Naive thymus-derived CD4-positive, alpha-beta T cell (primary cell): ENCODE data around the gene MAML2. TPM values are rescaled to one million over a fixed set of nuclear protein-coding genes. Genes with fewer than 3 reads are reported as not detected.
"Not testable (repeated sequence)": the region's sequence is repeated elsewhere in the genome, so short reads cannot be mapped to it uniquely, and the experiment has no call there.

Experiments
- ATAC-seq: fragments of 150-1000 bp; cut with Tn5 transposase; 2 replicates; pipeline ENCODE4 v1.10.0; 2021; ENCODE audit warnings: mild to moderate bottlenecking, moderate library complexity
- CTCF ChIA-PET: fragments of 350-600 bp; sonication (Branson Sonifier 250); formaldehyde crosslinking; loops from one replicate; lab custom pipeline; 2021; ENCODE audit warnings: antibody characterized with exemption; lab: Charles Lee
- POLR2A ChIA-PET: fragments of 350-600 bp; sonication (Branson Sonifier 250); formaldehyde crosslinking; loops from one replicate; lab custom pipeline; 2021; ENCODE audit warnings: antibody characterized with exemption, inconsistent platforms; lab: Charles Lee
- DNase-seq, 9 donors: peaks; one replicate each; pipeline versions ENCODE4 v3.0.0 to v3.0.0-alpha.2; 2020 to 2022; ENCODE audit warnings: mixed read lengths in 1 of 9
- H3K27ac ChIP-seq: one replicate; pipeline ENCODE4 v1.7.0; 2013; ENCODE audit warnings: mild to moderate bottlenecking, low read depth, low read length, moderate library complexity
- H3K27me3 ChIP-seq, 2 donors: one replicate each; pipeline ENCODE4 v1.7.0; 2013; ENCODE audit warnings: low read length in 2 of 2, mild to moderate bottlenecking in 2 of 2, moderate library complexity in 2 of 2; ENCODE audit not compliant: control insufficient read depth in 2 of 2, insufficient read depth in 2 of 2
- H3K36me3 ChIP-seq, 3 experiments: 1 replicate in 2 of 3; 2 replicates in 1 of 3; pipeline ENCODE4 v1.7.0; 2013; ENCODE audit warnings: low read length in 3 of 3, mild to moderate bottlenecking in 3 of 3, moderate library complexity in 1 of 3; ENCODE audit not compliant: insufficient read depth in 3 of 3, control insufficient read depth in 2 of 3
- H3K4me1 ChIP-seq, 2 donors: one replicate each; pipeline ENCODE4 v1.7.0; 2013; ENCODE audit warnings: low read length in 2 of 2, mild to moderate bottlenecking in 2 of 2, moderate library complexity in 1 of 2; ENCODE audit not compliant: control insufficient read depth in 2 of 2, insufficient read depth in 2 of 2
- H3K4me3 ChIP-seq: 2 replicates; pipeline ENCODE4 v1.7.0; 2013; ENCODE audit warnings: mild to moderate bottlenecking, low read length
- H3K9me3 ChIP-seq, 3 experiments: 1 replicate in 2 of 3; 2 replicates in 1 of 3; pipeline ENCODE4 v1.7.0; 2013; ENCODE audit warnings: low read length in 3 of 3; ENCODE audit not compliant: control insufficient read depth in 2 of 3
- H3K27ac Mint-ChIP-seq, 9 donors: one replicate each; pipeline ENCODE4 v1.8.0; 2020 to 2022; ENCODE audit warnings: mixed read lengths in 9 of 9, mild to moderate bottlenecking in 8 of 9, moderate library complexity in 5 of 9, inconsistent platforms in 2 of 9
- H3K27me3 Mint-ChIP-seq, 5 donors: one replicate each; pipeline ENCODE4 v1.8.0; 2021 to 2022; ENCODE audit warnings: mixed read lengths in 5 of 5, mild to moderate bottlenecking in 1 of 5
- H3K36me3 Mint-ChIP-seq, 5 donors: one replicate each; pipeline ENCODE4 v1.8.0; 2020 to 2022; ENCODE audit warnings: mixed read lengths in 5 of 5, mild to moderate bottlenecking in 3 of 5, inconsistent platforms in 1 of 5
- H3K4me1 Mint-ChIP-seq, 7 donors: one replicate each; pipeline ENCODE4 v1.8.0; 2020 to 2022; ENCODE audit warnings: mixed read lengths in 7 of 7, mild to moderate bottlenecking in 3 of 7, inconsistent platforms in 1 of 7
- H3K4me3 Mint-ChIP-seq, 10 donors: one replicate each; pipeline ENCODE4 v1.8.0; 2020 to 2022; ENCODE audit warnings: mild to moderate bottlenecking in 10 of 10, mixed read lengths in 10 of 10, moderate library complexity in 6 of 10, inconsistent platforms in 2 of 10
- H3K9me3 Mint-ChIP-seq, 11 donors: one replicate each; pipeline ENCODE4 v1.8.0; 2020 to 2022; ENCODE audit warnings: mixed read lengths in 11 of 11, mild to moderate bottlenecking in 4 of 11, inconsistent platforms in 1 of 11, moderate library complexity in 1 of 11
- intact Hi-C, 2 donors: fragments of 100-400 bp; cut with micrococcal nuclease; formaldehyde crosslinking; loops; one replicate each; pipeline ENCODE4 v1.15.1; 2023
- polyA plus RNA-seq, 2 donors: library from polyadenylated mRNA; unstranded; fragments of 300-500 nt; fragmentation: Illumina TruSeq; gene quantifications; one replicate each; pipeline ENCODE4 v1.2.3, GENCODE V29; 2021
- total RNA-seq, 6 experiments: library from RNA in 5 of 6; stranded (reverse) in 5 of 6; gene quantifications; 1 replicate in 5 of 6; 2 replicates in 1 of 6; pipeline ENCODE4 v1.2.3 and lab custom pipeline; 2021 to 2026

MAML2 gene
- total and polyA plus RNA-seq, 7 experiments from 2014 or later, result 12.6 to 81.3 (median 52.5) TPM

GRCh38 chr11:96189351-96189750 lies 153.6 kb downstream of the MAML2 start:
- Histone ChIP-seq H3K4me3 (no peak overlapping the region), H3K27me3 (no peaks in the 10 kb centered on the region), H3K36me3 (no peaks in the 10 kb centered on the region), H3K27ac (no peak overlapping the region), H3K4me1 (peaks cover 17 to 53% of the 10 kb centered on the region in 2 donors), H3K9me3 (no peaks in the 10 kb centered on the region)
- Mint-ChIP-seq H3K36me3 (peaks cover 9 to 24% (median 17%) of the 10 kb centered on the region in 5 donors), H3K27me3 (no peaks in the 10 kb centered on the region), H3K4me1 (peaks cover 43 to 95% (median 92%) of the 10 kb centered on the region in 7 donors), H3K4me3 (peak overlapping the region in 9 of 10 donors; percentile 41 to 79 (median 74)), H3K9me3 (peaks cover 0 to 5% (median 0%) of the 10 kb centered on the region in 11 donors), H3K27ac (peak overlapping the region; percentile 42 to 90 (median 77))
- DNase-seq, result no peak
- intact Hi-C loops, result loop anchor here in 1 of 2 donors (2.0 kb wide), 2 partner anchors 15 to 31 kb away; no protein-coding TSS in a partner anchor
- ChIA-PET CTCF (interaction anchor here (1.5 kb wide), 1 partner anchor 154 kb away, joined by 3 read pairs; the partner anchor contains the start of gene MAML2), POLR2A (interaction anchor here (0.6 to 1.8 kb wide), 3 partner anchors 13 to 154 kb away, joined by 3 to 4 read pairs (median 3); partner anchors contain the start of gene MAML2)
- no peak for ATAC-seq

GRCh38 chr11:96188243-96189006 lies 154.6 kb downstream of the MAML2 start:
- peak overlapping the region; percentile 21 to 90 (median 79) for H3K27ac Mint-ChIP-seq
- Histone ChIP-seq H3K36me3 (no peaks in the 10 kb centered on the region), H3K4me1 (peaks cover 9 to 50% of the 10 kb centered on the region in 2 donors), H3K4me3 (no peak overlapping the region), H3K27ac (peak overlapping the region; percentile 15), H3K27me3 (no peaks in the 10 kb centered on the region), H3K9me3 (no peaks in the 10 kb centered on the region)
- DNase-seq (peak in 2 of 9 donors; percentile 17 to 57), ATAC-seq (peak; percentile 38)
- peaks cover 9 to 24% (median 19%) of the 10 kb centered on the region in 5 donors for H3K36me3 Mint-ChIP-seq
- H3K27me3 Mint-ChIP-seq, result no peaks in the 10 kb centered on the region
- intact Hi-C loops, result loop anchor here (1.0 to 2.0 kb wide), 5 partner anchors 10 to 119 kb away; no protein-coding TSS in a partner anchor
- peak overlapping the region; percentile 42 to 79 (median 72) for H3K4me3 Mint-ChIP-seq
- ChIA-PET CTCF (interaction anchor here (1.5 kb wide), 1 partner anchor 155 kb away, joined by 3 read pairs; the partner anchor contains the start of gene MAML2), POLR2A (interaction anchor here (0.6 to 1.5 kb wide), 3 partner anchors 10 to 16 kb away, joined by 3 read pairs; no protein-coding TSS in a partner anchor)
- H3K4me1 Mint-ChIP-seq, result peaks cover 35 to 92% (median 88%) of the 10 kb centered on the region in 7 donors
- peaks cover 0 to 5% (median 0%) of the 10 kb centered on the region in 11 donors for H3K9me3 Mint-ChIP-seq

GRCh38 chr11:96187822-96188221 lies 155.2 kb downstream of the MAML2 start:
- Histone ChIP-seq H3K36me3 (no peaks in the 10 kb centered on the region), H3K9me3 (no peaks in the 10 kb centered on the region), H3K4me1 (peaks cover 9 to 45% of the 10 kb centered on the region in 2 donors), H3K27me3 (no peaks in the 10 kb centered on the region), H3K4me3 (no peak overlapping the region), H3K27ac (no peak overlapping the region)
- Mint-ChIP-seq H3K36me3 (peaks cover 9 to 24% (median 19%) of the 10 kb centered on the region in 5 donors), H3K27ac (peak overlapping the region; percentile 4 to 90 (median 79)), H3K27me3 (no peaks in the 10 kb centered on the region), H3K4me3 (peak overlapping the region; percentile 17 to 79 (median 72)), H3K9me3 (peaks cover 0 to 5% (median 0%) of the 10 kb centered on the region in 11 donors), H3K4me1 (peaks cover 36 to 92% (median 88%) of the 10 kb centered on the region in 7 donors)
- ATAC-seq (no peak), DNase-seq (no peak)
- POLR2A ChIA-PET, result interaction anchor here (0.6 kb wide), 1 partner anchor 11 kb away, joined by 3 read pairs; no protein-coding TSS in a partner anchor
- intact Hi-C loops, result loop anchor here (1.0 to 2.0 kb wide), 5 partner anchors 10 to 119 kb away; no protein-coding TSS in a partner anchor
- CTCF ChIA-PET, result no interaction called here

GRCh38 chr11:96186806-96187205 lies 156.2 kb downstream of the MAML2 start:
- no peak for ATAC-seq
- H3K4me1 ChIP-seq, result peaks cover 9 to 40% of the 10 kb centered on the region in 2 donors

GRCh38 chr11:96185220-96185768 lies 157.7 kb downstream of the MAML2 start:
- H3K4me3 ChIP-seq, result no peak overlapping the region
- Mint-ChIP-seq H3K27ac (peak overlapping the region in 5 of 9 donors; percentile 49 to 90 (median 63)), H3K9me3 (peaks cover 0 to 3% (median 0%) of the 10 kb centered on the region in 11 donors), H3K27me3 (no peaks in the 10 kb centered on the region), H3K36me3 (peaks cover 0 to 22% (median 12%) of the 10 kb centered on the region in 5 donors), H3K4me3 (no peak overlapping the region), H3K4me1 (peaks cover 34 to 95% (median 92%) of the 10 kb centered on the region in 7 donors)
- ChIA-PET POLR2A (interaction anchor here (0.5 to 0.6 kb wide), 2 partner anchors 26 to 77 kb away, joined by 3 to 4 read pairs; no protein-coding TSS in a partner anchor), CTCF (interaction anchor here (1.0 kb wide), 1 partner anchor 156 kb away, joined by 3 read pairs; no protein-coding TSS in a partner anchor)
- no peaks in the 10 kb centered on the region for H3K9me3 ChIP-seq
- H3K4me1 ChIP-seq, result peaks cover 9 to 31% of the 10 kb centered on the region in 2 donors
- ATAC-seq (no peak), DNase-seq (no peak)
- intact Hi-C loops, result no loop called here
- no peaks in the 10 kb centered on the region for H3K36me3 ChIP-seq
- H3K27ac ChIP-seq, result no peak overlapping the region
- H3K27me3 ChIP-seq, result no peaks in the 10 kb centered on the region

More at GRCh38 chr11:96186806-96187205, 156.2 kb downstream of the MAML2 start:
- peak overlapping the region in 3 of 10 donors; percentile 74 to 79 (median 75) for H3K4me3 Mint-ChIP-seq
- Histone ChIP-seq H3K27ac (no peak overlapping the region), H3K27me3 (no peaks in the 10 kb centered on the region), H3K36me3 (no peaks in the 10 kb centered on the region), H3K4me3 (no peak overlapping the region), H3K9me3 (no peaks in the 10 kb centered on the region)
- H3K27me3 Mint-ChIP-seq, result no peaks in the 10 kb centered on the region
- peak overlapping the region in 8 of 9 donors; percentile 17 to 90 (median 50) for H3K27ac Mint-ChIP-seq
- no peak for DNase-seq
- ChIA-PET CTCF (interaction anchor here (0.7 to 1.4 kb wide), 2 partner anchors 10 to 14 kb away, joined by 3 read pairs; no protein-coding TSS in a partner anchor), POLR2A (interaction anchor here (1.5 kb wide), 1 partner anchor 13 kb away, joined by 7 read pairs; no protein-coding TSS in a partner anchor)
- peaks cover 0 to 3% (median 0%) of the 10 kb centered on the region in 11 donors for H3K9me3 Mint-ChIP-seq
- peaks cover 8 to 21% (median 20%) of the 10 kb centered on the region in 5 donors for H3K36me3 Mint-ChIP-seq
- H3K4me1 Mint-ChIP-seq, result peaks cover 39 to 92% (median 88%) of the 10 kb centered on the region in 7 donors
- intact Hi-C loops, result no loop called here

- H3K36me3 Mint-ChIP-seq, result peaks cover 9 to 49% (median 26%) of the 10 kb centered on the region in 5 donors
- H3K27me3 ChIP-seq, CTCF ChIA-PET, DNase-seq, H3K4me3 ChIP-seq, H3K9me3 Mint-ChIP-seq, H3K9me3 ChIP-seq, H3K27ac ChIP-seq, ATAC-seq, H3K27me3 Mint-ChIP-seq, H3K36me3 ChIP-seq, POLR2A ChIA-PET: not testable (repeated sequence)
- H3K4me3 Mint-ChIP-seq, result peak overlapping the region in 2 of 10 donors; percentile 26 to 62
- intact Hi-C loops, result loop anchor here in 1 of 2 donors (2.0 kb wide), 1 partner anchor 14 kb away; no protein-coding TSS in a partner anchor
- peaks cover 3 to 15% of the 10 kb centered on the region in 2 donors for H3K4me1 ChIP-seq
- H3K4me1 Mint-ChIP-seq, result peaks cover 18 to 95% (median 92%) of the 10 kb centered on the region in 7 donors
- H3K27ac Mint-ChIP-seq, result peak overlapping the region in 6 of 9 donors; percentile 17 to 84 (median 76)
These were observed 162.1 kb downstream of the MAML2 start for GRCh38 chr11:96180937-96181336.
